GM19025 (cell line): ENCODE measurements around the gene AP3D1.

Experiments
- ATAC-seq: cut with Tn5 transposase; IDR thresholded peaks from one replicate; pipeline ENCODE4 v1.9.1; 2021; ENCODE audit warnings: mild to moderate bottlenecking, low read depth, moderate library complexity; ENCODE audit not compliant: unreplicated experiment

Gene AP3D1

GRCh38 chr19:2070986-2071673 lies 80.2 kb downstream of the AP3D1 start:
- ATAC-seq = no peak

GRCh38 chr19:2070436-2070827 lies 80.9 kb downstream of the AP3D1 start:
- no peak for ATAC-seq

- ATAC-seq = no peak
These were observed 86.4 kb downstream of the AP3D1 start for GRCh38 chr19:2064788-2065524.

- ATAC-seq = no peak
These were observed 87.0 kb downstream of the AP3D1 start for GRCh38 chr19:2064395-2064787.

- ATAC-seq = no peak
These were observed 87.5 kb downstream of the AP3D1 start for GRCh38 chr19:2063824-2064223.

GRCh38 chr19:2062770-2063169 lies 88.6 kb downstream of the AP3D1 start:
- no peak for ATAC-seq

- no peak for ATAC-seq
These were observed 89.0 kb downstream of the AP3D1 start for GRCh38 chr19:2062389-2062729.

GRCh38 chr19:2061495-2062388 lies 89.6 kb downstream of the AP3D1 start:
- ATAC-seq = peak; percentile 80

- ATAC-seq = peak; percentile 29
These were observed 90.4 kb downstream of the AP3D1 start for GRCh38 chr19:2060884-2061494.

GRCh38 chr19:2059422-2060201 lies 91.8 kb downstream of the AP3D1 start:
- ATAC-seq = no peak

GRCh38 chr19:2058570-2059421 lies 92.6 kb downstream of the AP3D1 start:
- ATAC-seq = no peak

- ATAC-seq = no peak
These were observed 93.6 kb downstream of the AP3D1 start for GRCh38 chr19:2057484-2058469.

- no peak for ATAC-seq
These were observed 94.6 kb downstream of the AP3D1 start for GRCh38 chr19:2056837-2057192.

- ATAC-seq = no peak
These were observed 95.2 kb downstream of the AP3D1 start for GRCh38 chr19:2055931-2056836.

- ATAC-seq = no peak
These were observed 96.6 kb downstream of the AP3D1 start for GRCh38 chr19:2054763-2055162.

- no peak for ATAC-seq
These were observed 97.6 kb downstream of the AP3D1 start for GRCh38 chr19:2053601-2054389.
